Amygdala (tissue), 56 donors: ENCODE measurements around the gene DOCK10.
"Not testable (repeated sequence)": the region's sequence is repeated elsewhere in the genome, so short reads cannot be mapped to it uniquely, and the experiment has no call there.

Experiments used
- DNase-seq, 56 donors: peaks; one replicate each; lab custom pipeline; 2025; lab: John Stamatoyannopoulos, UW

DOCK10 gene

DNA sequence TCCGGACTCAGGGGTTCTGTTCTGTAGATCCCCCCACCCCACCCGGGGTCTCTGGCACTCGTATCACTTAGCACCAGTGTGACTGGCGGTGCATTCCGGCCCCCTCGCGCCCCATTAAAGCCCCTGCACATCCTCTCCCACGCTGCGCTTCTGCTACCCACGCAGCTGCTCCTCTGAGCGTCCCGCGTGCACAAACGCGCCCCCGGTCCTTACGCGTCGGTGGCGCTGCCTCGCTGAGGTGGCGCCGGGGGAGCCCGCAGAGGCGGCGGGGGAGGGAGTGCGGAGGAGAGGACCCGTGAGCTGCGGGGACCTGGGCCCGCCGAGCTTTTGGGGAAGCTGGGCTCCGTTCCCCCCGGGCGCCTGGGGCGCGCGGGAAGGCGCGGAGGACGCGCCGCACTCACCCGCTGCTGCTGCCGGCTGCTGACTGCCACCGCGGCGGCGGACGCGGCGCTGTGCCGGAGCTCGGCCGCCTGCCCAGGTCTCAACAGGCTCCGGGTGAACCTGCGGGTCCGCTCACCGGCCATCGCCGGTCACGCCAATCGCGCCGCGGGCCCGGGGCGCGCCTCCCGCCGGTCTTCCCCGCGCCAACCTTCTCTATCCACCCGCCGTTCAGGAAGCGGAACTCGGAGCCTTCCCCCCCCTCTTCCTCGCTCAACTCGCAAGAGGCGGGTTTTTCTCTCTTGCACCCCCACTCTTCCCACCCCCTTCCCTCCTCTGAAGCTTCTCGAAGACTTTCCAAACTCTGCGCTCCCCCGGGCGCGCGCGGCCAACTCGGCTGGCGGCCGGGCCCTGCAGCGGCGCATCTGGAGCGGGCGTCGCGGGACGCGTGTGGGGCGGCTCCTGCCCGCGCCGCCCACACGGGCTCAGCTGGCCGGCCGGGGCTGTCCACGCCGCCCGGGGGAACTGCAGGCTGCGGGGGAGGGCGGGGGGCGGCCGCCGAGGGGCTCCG lies at the start of gene DOCK10:
DOCK10 (minus strand) TSS at position 618 of the 949 bp plus-strand sequence; CDS start at position 524, 94 bp downstream.
- peak in 44 of 56 donors; percentile 13 to 84 (median 58) for DNase-seq

DNA sequence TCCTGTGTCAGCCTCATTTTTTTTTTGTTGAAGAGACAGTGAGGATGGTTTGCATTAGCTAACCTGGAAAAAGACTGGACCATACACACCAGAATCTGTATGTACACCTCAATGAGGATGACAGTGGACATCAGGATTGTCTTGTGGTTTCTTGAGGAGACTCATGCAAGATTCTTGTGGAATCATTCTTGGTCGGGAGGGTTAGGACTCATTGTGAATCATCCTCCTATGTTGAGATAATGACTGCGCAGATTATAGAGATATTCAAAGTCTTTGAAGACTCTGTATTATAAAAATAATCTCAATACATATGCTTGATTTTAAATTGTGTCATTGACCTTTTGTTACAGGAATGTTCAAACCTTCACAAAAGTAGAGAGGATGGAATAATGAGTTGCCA lies 49.1 kb upstream of the DOCK10 start:
- no peak for DNase-seq

DNA sequence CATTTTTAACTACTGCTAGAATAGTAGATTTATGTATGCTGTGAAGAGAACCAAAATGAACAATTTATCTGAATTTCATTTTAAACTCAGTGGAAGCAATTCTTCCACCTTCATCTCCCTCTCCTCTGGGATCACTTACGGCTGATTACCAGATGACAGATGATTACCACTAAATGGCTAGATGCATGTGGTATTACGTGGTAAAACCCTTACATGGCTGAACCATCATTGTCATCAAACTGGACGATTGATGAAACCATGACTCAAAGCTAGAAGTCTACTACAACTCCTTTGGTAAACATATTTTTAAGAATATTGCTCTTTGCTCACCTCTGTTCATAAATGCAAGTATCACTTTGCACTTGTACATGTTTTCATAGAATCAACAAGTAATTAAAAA lies 48.5 kb upstream of the DOCK10 start:
- DNase-seq, result no peak

DNA sequence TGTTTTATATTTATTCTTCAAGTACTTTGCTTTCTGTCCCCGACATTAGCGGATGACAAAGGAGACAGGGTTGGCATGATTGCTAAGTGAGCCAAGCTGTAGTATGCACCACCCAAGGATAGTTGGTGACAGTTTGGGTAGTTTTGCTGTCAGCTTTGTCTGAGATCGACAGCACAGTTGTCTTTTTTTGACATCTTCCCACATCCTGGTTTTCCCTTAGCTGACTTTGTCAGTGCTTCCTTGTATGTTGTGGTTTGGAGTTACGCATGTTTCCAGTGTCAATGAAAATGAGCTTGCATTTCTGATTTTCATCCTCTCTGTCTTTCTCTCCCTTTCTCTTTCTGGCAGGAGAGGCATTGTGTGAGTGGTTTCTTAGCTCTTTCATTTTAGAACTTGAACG lies 44.6 kb upstream of the DOCK10 start:
- DNase-seq, result no peak

DNA sequence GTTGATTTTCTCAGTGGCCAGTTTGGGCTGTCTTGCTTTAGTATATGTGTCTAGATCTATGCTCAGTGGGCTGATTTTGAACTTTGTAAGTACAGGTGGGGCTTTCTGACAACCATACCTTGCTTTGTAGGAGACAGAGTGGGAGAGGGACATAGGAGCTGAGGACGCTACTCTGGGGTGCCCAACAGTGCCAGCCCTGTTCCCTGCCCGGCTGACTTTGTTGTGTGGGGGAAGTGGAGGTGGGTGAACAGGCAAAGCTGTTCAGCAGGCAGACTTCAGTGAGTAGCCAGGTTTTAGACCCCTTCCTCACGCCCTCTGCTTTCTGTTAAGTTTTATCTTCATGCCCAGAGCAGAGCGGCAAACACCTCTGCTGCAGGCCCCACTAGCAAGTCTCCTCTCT lies 44.2 kb upstream of the DOCK10 start:
- no peak for DNase-seq

DNA sequence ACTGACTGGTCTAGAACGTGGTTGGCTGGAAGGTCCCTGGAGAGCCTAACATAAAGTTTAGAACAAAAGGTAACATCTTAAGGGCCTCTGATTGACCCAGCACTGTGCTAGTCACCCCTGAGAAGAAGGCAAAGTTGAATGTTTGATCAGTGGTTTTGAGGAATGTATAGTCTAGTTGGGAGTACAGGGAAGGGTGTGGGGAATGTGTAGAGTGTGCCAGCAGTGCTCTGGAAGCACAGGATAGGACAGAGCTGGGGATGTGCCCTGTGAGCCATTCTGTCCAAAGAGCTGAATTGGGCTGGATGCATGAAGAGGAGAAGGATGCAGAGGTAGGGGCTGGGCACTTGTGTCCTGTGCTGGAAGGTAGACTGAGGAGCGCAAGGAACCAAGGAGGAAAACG lies 41.0 kb upstream of the DOCK10 start:
- DNase-seq, result no peak

DNA sequence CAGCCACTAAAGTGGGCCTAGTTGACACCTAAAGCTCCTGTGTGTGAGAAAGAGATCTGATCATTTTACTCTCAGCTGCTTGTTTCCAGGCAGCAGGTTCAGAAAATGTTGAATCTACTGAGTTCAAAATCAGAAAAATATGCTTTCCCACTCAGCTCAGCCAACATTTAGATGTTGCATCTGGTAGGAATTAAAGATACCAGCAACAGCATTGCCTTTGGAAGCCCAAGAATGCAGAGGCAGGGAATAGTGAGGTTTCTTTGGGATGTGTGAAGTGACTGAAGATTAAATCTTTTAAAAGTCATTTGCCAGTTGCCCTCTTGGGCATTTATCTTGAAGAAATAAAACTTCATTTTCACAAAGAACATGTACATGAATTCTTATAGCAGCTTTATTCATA lies 33.9 kb upstream of the DOCK10 start:
- no peak for DNase-seq

DNA sequence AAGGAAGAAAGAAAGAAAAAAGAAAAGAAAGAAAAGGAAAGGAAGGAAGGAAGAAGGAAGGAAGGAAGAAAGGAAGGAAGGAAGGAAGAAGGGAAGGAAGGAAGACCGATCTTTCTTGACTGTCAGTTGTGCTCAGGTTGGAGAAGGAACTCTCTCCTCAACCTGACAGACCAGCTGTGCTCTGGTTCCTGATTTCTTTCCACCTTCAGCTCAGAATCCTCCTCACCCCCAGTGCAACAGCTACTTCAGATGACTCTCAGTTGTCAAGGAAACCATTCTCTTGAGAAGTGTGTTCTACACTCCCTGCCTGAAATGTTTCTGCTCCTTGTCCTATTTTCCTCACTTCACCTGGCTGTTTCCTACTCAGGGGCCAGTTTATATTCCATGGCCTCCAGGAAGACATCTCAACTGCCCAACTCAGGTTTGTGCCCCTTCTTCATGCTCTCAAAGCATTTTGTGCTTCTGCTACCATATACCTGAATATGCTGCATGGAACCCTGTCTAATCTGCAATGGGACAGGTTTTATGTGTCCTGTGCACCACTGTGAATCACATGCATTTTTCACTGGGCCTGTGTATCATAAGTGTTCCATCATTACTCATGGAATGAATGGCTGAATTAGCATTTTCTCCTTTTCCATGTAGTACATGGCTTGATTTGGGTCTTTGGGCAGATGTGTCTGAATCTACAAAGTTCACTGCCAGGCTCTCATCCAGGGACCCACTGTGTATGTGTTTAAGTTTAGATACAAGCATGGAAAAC lies 32.8 kb upstream of the DOCK10 start:
- no peak for DNase-seq

DNA sequence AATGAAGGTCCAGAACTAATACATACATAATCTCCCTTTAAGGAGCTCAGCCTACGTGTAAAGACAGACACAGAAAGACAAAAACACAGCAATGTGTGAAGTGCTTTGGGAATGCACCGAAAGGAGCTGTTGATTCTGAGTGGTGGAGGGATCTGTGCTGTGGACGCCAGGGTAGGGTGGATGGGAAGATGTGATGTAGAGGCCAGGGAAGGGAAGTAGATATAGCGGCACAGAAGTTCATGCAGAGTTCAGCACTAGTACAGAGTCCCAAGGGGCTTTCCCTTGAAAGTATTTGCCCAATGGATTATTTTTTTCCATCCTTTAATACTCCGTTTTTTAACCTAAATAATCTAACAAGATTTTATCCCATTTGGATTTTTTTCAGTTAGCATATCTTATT lies 32.1 kb upstream of the DOCK10 start:
- DNase-seq, result no peak

DNA sequence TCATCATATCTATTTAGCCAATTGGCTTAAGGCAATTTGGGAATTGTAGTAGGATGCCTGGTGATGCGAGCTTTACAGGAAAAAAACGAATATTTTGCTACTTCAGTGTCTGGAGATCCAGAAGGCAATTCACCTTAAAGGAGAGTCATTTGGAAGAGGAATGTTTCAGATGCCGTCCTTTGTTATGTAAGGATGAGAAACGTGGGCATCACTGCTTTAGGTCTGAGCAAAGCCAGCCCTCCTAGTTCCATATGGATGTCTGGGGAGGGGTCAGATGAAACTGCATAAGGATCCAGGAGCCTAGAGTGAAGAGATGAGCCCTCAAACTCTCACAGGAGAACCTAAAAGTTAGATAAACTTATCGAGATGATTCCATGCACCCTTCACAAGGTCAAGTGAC lies 30.9 kb upstream of the DOCK10 start:
- no peak for DNase-seq

DNA sequence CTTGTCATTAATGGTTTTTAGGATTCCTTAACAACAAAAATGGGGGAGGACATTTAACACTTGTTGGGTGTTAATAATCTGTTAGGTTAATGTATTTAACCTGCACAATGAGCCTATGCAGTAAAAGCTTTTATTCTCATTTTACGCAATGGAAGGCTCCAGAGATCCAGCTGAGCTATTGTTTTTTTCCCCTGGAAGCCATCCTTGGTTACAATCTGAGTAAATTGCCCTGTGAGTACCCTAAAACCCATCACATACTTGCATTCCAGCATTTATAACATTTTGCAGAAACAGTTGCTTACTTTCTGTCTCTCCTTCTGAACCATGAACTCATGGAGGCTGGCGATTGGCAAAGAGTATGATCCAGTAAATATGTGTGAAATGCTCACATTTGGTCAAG lies 30.2 kb upstream of the DOCK10 start:
- DNase-seq, result no peak

DNA sequence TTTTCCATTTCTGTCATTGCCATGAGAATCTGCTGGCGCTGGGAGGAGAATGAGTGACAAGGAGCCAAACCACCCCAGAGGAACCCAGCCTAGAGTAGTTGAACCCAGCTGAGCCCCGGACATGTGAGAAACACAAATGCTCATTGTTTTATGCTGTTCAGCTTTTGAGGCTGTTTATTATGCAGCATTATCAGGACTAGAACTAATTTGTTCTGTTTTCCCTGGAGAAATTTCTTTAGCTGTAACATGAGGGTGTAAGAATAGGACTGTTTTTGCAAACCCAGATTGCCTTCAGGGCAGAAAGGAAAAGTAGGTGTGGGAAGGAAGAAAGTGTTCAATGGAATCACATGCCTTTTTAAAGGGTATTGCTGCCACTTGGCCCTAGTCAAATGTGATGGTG lies 28.5 kb upstream of the DOCK10 start:
- DNase-seq, result peak in 51 of 56 donors; percentile 4 to 88 (median 52)

DNA sequence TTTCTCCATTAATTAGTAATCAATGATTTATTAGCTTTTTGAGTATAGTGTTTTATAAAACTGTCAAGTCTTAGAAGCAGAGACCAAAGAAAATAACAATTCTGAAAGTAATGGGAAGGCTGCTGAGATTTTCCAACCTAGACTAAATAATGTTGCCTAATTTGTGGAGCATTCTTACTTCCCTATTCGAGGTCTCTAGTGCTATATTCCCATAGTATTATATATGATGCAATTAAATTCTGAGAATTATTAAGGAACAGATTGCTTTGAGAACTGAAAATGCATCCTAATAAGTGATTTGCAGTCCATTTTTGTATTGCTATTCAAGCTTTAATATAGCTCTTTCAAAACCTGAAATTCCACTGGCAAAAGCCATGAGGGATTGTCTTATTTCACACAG lies 27.7 kb upstream of the DOCK10 start:
- no peak for DNase-seq

DNA sequence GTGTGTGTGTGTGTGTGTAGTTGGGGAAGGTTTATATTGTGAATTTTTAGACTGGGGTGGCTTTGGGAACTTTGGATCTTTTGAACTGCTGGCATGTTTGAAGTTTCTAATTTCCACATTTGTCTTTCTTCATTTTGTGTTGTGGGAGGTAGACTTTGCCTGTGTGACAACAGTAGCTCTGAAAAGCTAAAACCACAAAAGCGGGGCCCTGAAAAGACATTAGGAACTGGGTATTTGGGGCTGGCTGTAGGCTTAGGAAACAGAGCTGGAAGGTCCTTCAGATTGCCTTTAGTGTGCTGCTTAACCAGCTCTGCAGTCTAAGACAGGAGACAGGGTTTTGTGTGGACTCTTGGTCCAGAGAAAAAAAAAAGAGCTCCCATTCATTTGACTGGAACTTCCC lies 27.2 kb upstream of the DOCK10 start:
- DNase-seq, result no peak

DNA sequence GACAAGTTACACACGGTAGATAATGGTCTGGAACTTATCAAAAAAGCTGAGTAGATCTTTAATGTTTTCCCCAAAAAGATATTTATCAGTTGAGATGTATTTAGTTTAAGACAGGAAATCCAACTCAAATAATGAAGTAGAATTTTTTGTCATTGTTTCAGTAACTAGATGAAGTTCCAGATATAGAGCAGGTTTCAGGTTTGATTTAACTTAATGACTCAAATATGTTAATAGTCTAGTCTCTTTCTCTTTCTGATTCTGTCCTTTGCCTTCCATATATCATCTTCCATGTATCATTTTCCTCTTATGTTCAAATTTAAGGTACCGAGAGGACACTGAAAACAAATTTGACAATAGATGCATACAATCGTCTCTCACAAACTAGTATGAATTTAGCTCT lies 23.6 kb upstream of the DOCK10 start:
- DNase-seq, result no peak

DNA sequence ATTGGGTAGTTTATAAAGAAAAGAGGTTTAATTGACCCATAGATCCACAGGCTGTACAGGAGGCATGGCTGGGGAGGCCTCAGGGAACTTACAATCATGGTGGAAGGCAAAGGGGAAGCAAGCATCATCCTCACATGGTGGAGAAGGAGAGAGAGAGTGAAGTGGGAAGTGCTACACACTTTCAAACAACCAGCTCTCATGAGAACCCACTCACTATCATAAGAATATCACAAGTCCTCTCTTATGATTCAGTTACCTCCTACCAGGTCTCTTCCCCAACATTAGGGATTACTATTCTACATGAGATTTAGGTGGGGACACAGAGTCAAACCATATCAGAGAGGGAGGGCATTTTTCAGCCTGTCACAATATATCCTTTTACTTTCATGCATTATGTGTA lies 22.7 kb upstream of the DOCK10 start:
- no peak for DNase-seq

DNA sequence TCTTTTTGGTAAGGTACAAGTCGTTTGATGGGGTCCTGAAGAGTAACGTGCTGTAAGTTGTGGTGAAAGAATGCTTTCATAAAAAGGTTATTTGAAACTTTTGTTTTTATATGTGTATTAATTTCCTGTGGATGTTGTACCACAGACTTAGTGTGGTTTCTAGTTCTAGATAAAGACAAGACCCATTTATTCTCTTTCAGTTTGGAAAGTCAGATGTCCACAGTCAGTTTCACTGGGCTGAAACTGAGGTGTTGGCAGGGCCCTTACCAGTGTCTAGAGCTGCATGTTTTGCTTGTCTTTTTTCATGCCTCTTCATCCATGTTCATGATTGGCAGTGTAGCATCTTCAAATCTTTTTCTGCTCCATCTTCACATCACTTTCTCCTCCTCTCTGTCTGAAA lies 22.1 kb upstream of the DOCK10 start:
- no peak for DNase-seq

DNA sequence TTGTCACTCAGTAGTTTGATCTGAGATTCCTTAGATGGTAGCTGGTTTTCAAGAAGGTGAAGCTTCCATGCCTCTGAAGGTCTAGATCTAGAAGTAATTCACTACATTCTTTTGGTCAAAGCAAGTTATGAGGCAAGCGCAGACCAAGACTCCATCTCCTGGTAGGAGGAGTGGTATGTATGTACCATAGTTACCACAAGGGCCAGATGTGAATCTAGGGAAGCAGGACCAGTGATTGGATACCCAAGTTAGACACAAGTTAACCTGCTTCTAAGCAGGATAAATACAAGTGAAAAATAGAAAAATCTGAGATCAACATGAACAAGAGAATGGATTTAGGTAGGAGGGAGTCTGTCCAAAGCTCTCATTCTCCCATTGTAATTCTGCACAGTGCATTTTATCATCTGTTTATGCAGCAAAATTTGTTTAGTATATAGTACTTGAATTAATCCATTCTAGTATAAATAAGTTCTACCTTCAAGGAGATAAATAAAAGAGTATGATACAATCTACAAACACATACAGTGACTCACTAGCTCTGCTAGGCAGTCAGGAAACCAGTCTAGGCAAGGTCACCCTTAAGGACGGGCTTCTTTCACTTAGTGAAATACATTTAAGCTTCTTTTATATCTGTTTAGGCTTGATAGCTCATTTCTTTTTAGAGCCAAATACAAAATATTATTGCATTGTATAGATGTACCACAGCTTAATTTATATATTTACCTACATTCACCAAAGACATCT lies 14.2 kb upstream of the DOCK10 start:
- no peak for DNase-seq

DNA sequence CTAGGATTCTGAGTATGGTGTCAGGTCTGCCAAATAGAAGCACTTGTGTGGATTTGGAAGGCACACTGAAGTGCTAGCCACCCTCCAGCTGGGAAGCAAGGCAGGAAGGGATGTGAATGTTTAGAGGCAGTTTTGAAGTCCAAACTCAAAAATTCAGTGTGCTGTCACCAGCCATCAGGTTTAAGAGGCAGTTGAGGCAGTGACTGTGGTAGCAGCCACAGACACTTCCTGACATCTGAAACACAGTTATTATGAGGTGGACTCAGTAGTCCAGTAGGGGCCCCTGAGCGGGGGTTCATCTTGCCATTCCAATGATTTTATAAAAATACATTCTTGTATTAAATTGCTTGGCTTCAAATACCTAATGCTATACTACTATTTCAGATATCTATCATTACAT lies 13.4 kb upstream of the DOCK10 start:
- no peak for DNase-seq

DNA sequence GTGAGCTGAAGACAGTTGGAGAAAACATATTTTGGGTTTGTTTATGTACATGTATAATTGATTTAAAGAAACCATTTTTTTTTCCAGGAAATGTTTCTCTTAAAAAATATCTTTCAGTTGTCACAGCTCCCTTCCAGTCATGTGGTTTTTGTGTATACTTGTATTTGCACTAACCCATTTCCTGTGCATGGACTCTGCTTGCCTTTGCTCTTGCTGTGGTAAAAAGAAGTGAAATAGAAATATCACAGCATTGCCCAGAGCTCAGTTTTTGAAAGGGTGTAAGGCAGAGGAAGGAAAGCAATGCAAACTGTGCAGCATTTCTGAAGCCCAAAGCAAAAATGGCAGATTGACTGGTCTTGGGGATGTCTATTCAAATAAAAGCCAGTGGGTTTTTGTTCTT lies 10.4 kb upstream of the DOCK10 start:
- no peak for DNase-seq

DNA sequence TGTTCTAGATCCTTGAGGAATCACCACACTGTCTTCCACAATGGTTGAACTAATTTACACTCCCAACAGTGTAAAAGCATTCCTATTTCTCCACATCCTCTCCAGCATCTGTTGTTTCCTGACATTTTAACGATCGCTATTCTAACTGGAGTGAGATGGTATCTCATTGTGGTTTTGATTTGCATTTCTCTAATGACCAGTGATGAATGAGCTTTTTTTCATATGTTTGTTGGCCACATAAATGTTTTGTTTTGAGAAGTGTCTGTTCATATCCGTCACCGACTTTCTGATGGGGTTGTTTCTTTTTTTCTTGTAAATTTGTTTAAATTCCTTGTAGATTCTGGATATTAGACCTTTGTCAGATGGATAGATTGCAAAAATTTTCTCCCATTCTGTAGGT lies 5.2 kb upstream of the DOCK10 start:
- DNase-seq, result not testable (repeated sequence)
